Breast epithelium (tissue), 3 donors: ENCODE data around the gene HOPX.
"Not testable (repeated sequence)": the region's sequence is repeated elsewhere in the genome, so short reads cannot be mapped to it uniquely, and the experiment has no call there.

Source experiments
- CTCF ChIP-seq, 3 donors: fragments of 450-650 bp; IDR thresholded peaks; one replicate each; pipeline ENCODE4 v1.5.1; 2016 to 2017; ENCODE audit warnings: antibody characterized with exemption in 3 of 3, mild to moderate bottlenecking in 3 of 3, moderate library complexity in 3 of 3
- POLR2AphosphoS5 ChIP-seq, 3 donors: sonication (generic); formaldehyde crosslinking; IDR thresholded peaks; one replicate each; pipeline ENCODE4 v1.6.1; 2017; ENCODE audit warnings: antibody characterized with exemption in 3 of 3

- TF ChIP-seq POLR2AphosphoS5, CTCF (IDR thresholded peaks at IDR 0.05): not testable (repeated sequence)
Observed at GRCh38 chr4:56610170-56610569, 70.9 kb downstream of the HOPX start.
